BE2C (cell line): Measurements from ENCODE around the gene TBX3.

ENCODE experiments used
- DNase-seq: peaks from one replicate; pipeline ENCODE4 v3.0.0-alpha.2; 2020
- H3K27me3 ChIP-seq: fragments of 250-450 bp; sonication (Bioruptor Pico); 2 replicates; pipeline ENCODE4 v1.5.1; 2020; ENCODE audit warnings: mild to moderate bottlenecking
- H3K36me3 ChIP-seq: fragments of 250-450 bp; sonication (Bioruptor Pico); 2 replicates; pipeline ENCODE4 v1.5.1; 2020; ENCODE audit warnings: mild to moderate bottlenecking
- H3K4me1 ChIP-seq: fragments of 250-450 bp; sonication (Bioruptor Pico); 2 replicates; pipeline ENCODE4 v1.5.1; 2020
- H3K4me3 ChIP-seq: 2 replicates; pipeline ENCODE4 v1.5.1; 2011; ENCODE audit warnings: low read depth, low read length
- H3K9me3 ChIP-seq: fragments of 250-450 bp; sonication (Bioruptor Pico); 2 replicates; pipeline ENCODE4 v1.5.1; 2020
- TF ChIP-seq, protein P1 (sequence below): IDR thresholded peaks from 2 replicates; pipeline ENCODE4 v1.5.1; 2012; ENCODE audit warnings: mild to moderate bottlenecking, low read depth, low read length

The TBX3 gene

DNA sequence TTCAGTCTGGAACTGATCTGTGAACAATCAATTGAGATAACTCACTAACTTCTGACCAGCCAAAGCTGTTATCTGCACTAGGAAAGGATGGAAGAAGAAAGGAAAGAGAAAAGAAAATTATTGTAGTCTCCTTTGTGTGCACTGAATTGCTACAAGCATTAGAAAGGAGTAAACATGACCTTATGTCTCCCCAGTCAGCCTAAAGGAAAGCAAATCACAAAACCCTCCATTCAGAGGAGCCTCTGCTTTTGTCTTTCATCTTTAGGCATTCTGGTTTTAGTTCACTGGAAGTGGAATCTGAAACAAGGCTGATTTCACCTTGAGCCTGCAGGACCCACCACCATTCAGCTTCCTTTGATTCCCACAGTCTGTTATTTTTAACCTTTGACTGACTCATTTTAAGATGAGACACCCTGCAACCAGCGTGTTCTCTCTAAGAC, 26.0 kb downstream of the TBX3 start:
- DNase-seq: no peak
- TF ChIP-seq, protein P1, sequence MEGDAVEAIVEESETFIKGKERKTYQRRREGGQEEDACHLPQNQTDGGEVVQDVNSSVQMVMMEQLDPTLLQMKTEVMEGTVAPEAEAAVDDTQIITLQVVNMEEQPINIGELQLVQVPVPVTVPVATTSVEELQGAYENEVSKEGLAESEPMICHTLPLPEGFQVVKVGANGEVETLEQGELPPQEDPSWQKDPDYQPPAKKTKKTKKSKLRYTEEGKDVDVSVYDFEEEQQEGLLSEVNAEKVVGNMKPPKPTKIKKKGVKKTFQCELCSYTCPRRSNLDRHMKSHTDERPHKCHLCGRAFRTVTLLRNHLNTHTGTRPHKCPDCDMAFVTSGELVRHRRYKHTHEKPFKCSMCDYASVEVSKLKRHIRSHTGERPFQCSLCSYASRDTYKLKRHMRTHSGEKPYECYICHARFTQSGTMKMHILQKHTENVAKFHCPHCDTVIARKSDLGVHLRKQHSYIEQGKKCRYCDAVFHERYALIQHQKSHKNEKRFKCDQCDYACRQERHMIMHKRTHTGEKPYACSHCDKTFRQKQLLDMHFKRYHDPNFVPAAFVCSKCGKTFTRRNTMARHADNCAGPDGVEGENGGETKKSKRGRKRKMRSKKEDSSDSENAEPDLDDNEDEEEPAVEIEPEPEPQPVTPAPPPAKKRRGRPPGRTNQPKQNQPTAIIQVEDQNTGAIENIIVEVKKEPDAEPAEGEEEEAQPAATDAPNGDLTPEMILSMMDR: no peak
- Histone ChIP-seq H3K36me3 (no peaks in the 10 kb centered on the region), H3K27me3 (no peaks in the 10 kb centered on the region), H3K9me3 (no peaks in the 10 kb centered on the region), H3K4me1 (peaks cover 7% of the 10 kb centered on the region), H3K4me3 (no peak overlapping the region)

GRCh38 chr12:114657597-114657920, 26.4 kb downstream of the TBX3 start:
- H3K4me3 ChIP-seq: no peak overlapping the region
- DNase-seq: no peak
- TF ChIP-seq, protein P1: no peak
- H3K4me1 ChIP-seq: peaks cover 3% of the 10 kb centered on the region
- no peaks in the 10 kb centered on the region for H3K36me3 ChIP-seq
- H3K27me3 ChIP-seq: no peaks in the 10 kb centered on the region
- H3K9me3 ChIP-seq: no peaks in the 10 kb centered on the region

- TF ChIP-seq, protein P1: no peak
- H3K27me3 ChIP-seq: no peaks in the 10 kb centered on the region
- no peak for DNase-seq
These were observed 26.9 kb downstream of the TBX3 start for GRCh38 chr12:114656906-114657596.

GRCh38 chr12:114655934-114656749, 27.8 kb downstream of the TBX3 start:
- Histone ChIP-seq H3K4me1 (no peaks in the 10 kb centered on the region), H3K27me3 (no peaks in the 10 kb centered on the region)

More at GRCh38 chr12:114656906-114657596, 26.9 kb downstream of the TBX3 start:
- Histone ChIP-seq H3K4me3 (no peak overlapping the region), H3K9me3 (no peaks in the 10 kb centered on the region), H3K36me3 (no peaks in the 10 kb centered on the region), H3K4me1 (no peaks in the 10 kb centered on the region)

GRCh38 chr12:114649585-114649984, 34.4 kb downstream of the TBX3 start:
- H3K36me3 ChIP-seq: no peaks in the 10 kb centered on the region
- no peak for DNase-seq
- TF ChIP-seq, protein P1: no peak
- no peak overlapping the region for H3K4me3 ChIP-seq
- H3K27me3 ChIP-seq: no peaks in the 10 kb centered on the region
- no peaks in the 10 kb centered on the region for H3K9me3 ChIP-seq
- no peaks in the 10 kb centered on the region for H3K4me1 ChIP-seq

More at GRCh38 chr12:114655934-114656749, 27.8 kb downstream of the TBX3 start:
- Histone ChIP-seq H3K4me3 (no peak overlapping the region), H3K9me3 (no peaks in the 10 kb centered on the region), H3K36me3 (no peaks in the 10 kb centered on the region)
- TF ChIP-seq, protein P1: no peak
- DNase-seq: no peak

DNA sequence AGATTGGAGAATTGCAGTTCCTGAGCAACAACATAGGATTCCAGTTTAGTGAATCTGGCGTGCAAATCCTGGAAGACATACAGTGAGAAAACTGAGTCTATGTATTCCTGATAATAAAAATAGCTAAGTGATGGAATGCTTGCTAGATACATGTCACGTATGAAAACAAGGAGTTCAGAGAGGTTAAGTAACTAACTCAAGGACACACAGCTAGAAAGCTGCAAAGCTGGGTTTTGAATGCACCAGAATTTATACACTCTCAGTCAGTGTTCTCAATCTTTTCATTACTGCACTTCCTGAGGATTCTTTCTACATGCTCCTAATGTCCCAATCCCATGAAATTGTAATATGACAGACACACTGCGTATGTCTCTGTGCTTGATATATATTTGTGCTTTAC, 35.3 kb downstream of the TBX3 start:
- Histone ChIP-seq H3K4me3 (no peak overlapping the region), H3K4me1 (no peaks in the 10 kb centered on the region), H3K9me3 (no peaks in the 10 kb centered on the region), H3K36me3 (no peaks in the 10 kb centered on the region), H3K27me3 (no peaks in the 10 kb centered on the region)
- TF ChIP-seq, protein P1: no peak
- no peak for DNase-seq
